ENCODE data around the gene AHSG.
"Not testable (repeated sequence)": the region's sequence is repeated elsewhere in the genome, so short reads cannot be mapped to it uniquely, and the experiment has no call there.

Gene AHSG, protein sequence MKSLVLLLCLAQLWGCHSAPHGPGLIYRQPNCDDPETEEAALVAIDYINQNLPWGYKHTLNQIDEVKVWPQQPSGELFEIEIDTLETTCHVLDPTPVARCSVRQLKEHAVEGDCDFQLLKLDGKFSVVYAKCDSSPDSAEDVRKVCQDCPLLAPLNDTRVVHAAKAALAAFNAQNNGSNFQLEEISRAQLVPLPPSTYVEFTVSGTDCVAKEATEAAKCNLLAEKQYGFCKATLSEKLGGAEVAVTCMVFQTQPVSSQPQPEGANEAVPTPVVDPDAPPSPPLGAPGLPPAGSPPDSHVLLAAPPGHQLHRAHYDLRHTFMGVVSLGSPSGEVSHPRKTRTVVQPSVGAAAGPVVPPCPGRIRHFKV

DNA sequence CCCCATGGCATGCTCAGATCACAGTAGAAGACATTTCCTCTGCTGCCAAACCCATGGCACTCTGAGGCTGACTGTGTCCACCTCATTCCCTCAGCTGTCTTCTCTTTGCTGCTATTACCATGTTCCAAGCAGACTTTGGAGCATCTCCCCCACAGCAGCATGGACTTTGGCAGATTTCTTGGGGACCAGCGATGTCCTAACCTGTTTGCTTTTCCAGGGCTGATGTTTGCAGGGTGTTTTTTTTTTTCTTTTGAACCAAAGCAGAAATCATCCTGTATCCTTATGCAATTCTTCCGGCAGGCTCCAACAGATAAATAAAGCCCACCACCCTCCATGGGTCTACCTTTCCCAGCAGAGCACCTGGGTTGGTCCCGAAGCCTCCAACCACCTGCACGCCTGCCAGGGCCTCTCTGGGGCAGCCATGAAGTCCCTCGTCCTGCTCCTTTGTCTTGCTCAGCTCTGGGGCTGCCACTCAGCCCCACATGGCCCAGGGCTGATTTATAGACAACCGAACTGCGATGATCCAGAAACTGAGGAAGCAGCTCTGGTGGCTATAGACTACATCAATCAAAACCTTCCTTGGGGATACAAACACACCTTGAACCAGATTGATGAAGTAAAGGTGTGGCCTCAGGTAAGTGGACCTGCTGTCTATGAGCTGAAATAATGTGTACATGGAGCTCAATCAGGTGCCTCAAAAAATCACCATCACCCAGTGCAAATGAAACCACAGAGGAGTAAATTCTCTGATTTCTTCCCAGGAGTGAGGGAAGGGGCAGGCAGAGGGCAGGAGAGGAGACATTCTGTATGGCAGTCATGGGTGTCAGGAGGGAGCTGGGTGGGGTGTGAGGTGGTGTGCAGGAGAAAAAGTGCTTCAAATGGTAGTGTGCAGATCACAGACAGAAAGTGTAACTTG lies at the start of gene AHSG:
Gene AHSG, plus strand, starts transcription at position 340 of the 916 bp plus-strand sequence. Its CDS starts 82 bp downstream, at position 422.
- DNase-seq (ENCODE audit: low read depth): no peak

DNA sequence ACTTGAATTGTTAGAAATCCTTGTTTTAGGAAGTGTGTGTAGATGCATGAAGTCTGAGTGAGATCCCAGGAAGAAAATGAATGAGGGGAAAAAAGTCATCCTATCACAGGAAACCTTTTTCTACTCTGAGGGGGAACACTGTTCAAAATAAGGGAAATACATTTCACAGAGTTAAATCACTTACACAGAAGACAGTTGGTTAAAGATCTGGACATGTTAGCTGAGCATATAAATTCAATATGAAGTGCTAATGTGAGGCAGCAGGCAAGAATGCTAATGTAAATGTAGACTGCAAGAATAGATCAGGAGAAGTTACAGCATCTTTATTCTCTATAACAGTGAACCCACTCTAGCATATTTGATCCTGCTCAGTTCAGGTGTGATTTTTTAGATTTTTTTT lies 48.3 kb upstream of the AHSG start:
- DNase-seq (ENCODE audit: low read depth): no peak

DNA sequence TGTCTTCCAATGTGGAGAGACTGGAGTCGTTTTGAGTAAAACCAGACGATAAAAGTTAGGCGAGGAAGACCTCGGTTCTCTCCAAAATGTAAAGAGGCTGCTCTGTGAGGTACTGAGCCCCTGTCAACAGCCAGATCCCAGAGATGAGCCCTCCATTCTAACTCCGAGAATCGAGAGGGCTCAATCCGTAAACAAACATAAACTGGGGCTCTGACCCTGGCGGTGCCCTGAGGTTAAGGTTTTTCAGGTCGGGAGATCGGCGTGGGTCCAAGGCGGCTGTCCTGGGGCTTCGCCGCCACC lies 46.1 kb upstream of the AHSG start:
- no peak for DNase-seq (ENCODE audit: low read depth)

DNA sequence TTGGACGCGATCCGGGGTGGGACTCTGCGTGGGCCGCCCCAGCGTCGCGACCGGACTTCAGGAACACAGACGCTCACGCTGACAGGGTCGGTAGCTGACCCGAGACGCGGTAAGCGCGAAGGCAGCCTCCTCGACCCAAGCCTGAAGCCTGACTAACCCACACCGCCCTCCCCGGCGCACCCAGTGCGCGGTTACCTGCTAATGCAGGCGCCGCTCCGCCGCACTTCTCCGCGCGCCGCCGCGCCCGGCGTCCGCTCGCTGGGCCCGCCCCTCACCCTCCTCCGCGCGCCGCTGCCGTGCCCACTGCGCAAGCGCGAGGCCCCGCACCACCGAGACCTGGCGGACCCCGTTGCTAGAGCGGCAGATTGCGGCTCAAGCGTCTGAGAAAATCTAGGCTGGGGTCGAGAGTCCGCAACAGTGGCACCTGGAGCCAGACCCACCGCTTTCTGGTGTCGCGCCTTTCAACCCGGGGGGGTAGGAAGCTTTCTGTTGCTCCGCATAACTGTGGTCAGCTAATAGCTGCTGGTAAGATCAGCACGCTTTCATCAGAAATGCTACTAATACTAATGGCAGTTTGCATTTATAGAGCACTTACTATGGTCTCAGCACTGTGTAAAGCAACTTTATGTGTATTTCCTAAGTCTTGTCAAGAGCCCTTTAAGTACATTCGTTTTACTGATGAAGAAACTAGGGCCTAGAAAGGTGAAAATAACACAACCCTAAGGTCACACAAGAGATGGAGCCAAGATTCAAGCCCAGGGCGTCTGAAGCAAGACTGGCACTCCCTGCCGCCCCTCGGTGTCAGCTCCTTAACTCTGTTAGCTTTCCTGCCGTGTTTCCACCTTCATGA lies 45.6 kb upstream of the AHSG start, which contains the start of gene TBCCD1:
Gene TBCCD1, minus strand, starts transcription at position 268 of the 850 bp plus-strand sequence. CDS start 3,010 bp downstream, outside the sequence.
- peak; percentile 88 for DNase-seq (ENCODE audit: low read depth)

DNA sequence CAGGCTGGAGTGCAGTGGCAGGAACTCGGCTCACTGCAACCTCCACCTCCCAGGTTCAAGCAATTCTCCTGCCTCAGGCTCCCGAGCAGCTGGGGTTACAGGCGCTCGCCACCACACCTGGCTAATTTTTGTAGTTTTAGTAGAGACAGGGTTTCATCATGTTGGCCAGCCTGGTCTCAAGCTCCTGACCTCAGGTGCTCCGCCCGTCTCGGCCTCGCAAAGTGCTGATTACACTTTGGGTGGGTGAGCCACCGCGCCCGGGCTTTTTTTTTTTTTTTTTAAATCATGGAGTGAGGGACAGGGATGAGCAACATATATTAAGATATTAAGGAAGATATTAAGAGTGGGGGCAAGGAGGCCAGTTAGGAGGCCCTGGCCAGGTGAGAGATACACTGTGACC lies 43.5 kb upstream of the AHSG start:
- DNase-seq (ENCODE audit: low read depth): not testable (repeated sequence)

DNA sequence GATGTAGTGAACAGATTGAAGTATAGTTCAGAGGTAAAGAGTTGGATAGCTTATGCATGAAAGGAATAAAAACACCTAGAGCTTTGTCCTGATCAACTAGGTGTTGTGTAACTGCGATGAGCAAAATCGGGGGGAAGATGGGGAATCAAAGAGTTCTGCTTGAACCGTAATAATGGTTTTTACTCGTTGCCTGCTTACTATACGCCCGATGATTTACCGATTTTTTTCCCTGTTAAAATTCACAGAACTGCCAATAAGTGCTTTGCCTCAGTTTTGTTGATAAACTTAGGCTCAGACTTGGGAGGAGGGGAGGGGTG lies 43.1 kb upstream of the AHSG start:
- no peak for DNase-seq (ENCODE audit: low read depth)

DNA sequence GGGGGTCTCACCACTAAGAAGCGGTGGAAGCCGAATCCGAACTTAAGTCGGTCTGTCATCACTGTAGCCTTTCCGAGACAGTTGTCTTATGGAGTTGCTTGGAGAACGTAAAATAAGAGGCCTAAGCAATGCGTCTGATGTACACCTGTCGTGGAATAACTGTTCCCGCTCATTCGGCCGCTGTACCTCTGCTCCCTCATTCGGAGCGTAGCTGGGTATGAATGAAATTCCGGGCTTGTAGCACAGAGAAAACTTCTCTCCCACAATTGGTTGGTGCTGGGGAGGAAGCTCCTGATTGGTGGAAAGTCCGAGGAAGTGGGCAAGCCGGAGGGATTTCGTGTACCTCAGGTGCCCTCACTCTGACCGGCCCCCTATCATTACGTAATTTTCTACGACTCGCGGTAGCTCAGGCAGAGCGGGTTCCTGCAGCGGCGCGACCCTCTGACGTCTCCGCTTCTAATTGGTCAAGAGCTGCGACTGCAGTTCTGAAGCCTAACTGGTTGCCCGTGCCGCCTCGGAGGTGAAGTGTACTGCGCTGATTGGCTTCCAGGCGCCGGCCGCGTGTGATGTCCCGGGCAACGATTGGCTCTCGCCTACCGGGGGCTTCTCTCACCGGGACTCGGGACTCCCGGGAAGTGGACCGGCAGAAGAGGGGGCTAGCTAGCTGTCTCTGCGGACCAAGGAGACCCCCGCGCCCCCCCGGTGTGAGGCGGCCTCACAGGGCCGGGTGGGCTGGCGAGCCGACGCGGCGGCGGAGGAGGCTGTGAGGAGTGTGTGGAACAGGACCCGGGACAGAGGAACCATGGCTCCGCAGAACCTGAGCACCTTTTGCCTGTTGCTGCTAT lies 42.5 kb upstream of the AHSG start, which contains the start of gene DNAJB11:
Gene DNAJB11, plus strand, starts transcription at position 625 of the 845 bp plus-strand sequence. Its CDS starts 178 bp downstream, at position 803.
- peak; percentile 98 for DNase-seq (ENCODE audit: low read depth)

DNA sequence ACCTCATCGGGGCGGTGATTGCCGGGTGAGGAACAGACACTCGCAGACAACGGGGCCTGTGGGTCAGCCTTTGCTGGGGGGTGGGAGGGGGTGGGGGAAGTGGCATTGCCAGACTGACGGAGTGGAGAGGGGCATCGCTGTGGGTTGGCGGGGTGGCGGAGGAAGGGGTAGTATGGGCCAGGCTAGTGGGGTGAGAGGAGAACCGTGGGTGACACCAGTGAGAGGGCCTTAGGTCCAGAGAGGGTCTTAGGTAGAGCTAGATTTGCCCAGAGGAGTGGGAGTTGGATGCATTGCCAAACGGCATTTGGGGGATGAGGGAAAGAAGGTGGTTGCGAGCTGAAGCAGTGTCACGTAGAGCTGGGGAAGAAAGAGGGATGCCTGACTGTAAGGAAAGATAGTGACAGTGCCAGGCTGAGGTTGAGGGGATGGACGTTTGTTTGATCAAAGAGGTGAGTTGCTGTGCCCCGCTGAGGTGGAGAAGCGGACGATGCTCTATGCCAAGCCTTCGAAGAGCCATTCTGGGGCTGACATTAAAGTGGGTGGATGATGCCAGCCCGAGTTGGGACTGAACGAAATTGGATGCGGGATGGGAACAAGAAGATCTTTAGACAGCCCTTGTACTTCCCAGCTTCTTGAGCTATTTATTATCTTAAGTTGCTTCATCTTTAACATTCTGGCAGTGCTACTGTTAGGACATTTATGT lies 41.8 kb upstream of the AHSG start:
- no peak for DNase-seq (ENCODE audit: low read depth)

DNA sequence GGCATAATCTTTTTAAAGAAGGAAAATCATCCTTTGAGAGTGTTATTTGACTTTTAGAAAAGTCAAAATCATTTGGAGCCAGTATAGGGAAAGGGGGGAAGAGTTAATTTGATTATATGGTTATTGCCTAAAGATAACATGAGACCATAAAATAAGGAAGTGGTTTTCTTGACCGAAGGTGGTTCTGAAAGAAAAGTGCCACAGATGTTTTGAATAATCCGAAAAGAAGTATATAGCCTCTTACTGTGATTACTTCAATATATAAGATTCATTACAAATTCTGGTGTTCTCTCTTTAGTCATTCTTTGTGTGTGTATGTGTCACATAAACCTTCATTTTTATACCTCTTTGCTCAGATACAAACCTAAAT lies 41.2 kb upstream of the AHSG start:
- no peak for DNase-seq (ENCODE audit: low read depth)

DNA sequence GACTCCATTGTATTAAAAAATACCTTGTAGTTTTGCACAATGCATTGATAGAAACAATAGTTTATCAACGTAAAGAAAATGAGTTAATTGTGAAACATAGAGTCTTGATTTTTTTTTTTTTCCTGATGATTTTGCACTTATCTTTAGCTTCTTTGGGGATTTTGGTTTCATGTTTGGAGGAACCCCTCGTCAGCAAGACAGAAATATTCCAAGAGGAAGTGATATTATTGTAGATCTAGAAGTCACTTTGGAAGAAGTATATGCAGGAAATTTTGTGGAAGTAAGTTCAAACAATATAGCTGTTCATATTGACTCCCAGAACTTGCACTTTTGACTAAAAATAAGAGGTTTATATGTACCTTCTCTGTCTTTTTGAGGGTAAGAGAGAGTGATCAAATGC lies 35.3 kb upstream of the AHSG start:
- DNase-seq (ENCODE audit: low read depth): no peak

DNA sequence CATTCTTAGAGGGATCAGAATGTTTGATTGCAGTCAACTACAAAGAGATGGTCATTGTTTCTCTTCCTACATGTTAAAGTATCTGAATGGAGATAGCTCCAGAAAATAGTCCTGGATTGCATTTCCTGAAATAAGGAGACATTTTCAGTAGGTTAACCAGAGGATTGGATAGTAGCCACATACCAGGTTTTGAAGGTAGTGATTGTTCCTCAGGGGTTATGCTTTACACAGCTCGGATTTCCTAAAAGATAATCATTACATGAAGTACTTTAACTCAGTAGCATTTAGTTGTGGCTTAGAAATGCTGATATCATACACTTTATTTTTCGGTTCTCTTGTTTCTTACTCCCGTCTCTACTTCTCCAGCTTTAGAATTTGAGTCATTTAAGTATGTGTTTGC lies 32.1 kb upstream of the AHSG start:
- DNase-seq (ENCODE audit: low read depth): no peak

DNA sequence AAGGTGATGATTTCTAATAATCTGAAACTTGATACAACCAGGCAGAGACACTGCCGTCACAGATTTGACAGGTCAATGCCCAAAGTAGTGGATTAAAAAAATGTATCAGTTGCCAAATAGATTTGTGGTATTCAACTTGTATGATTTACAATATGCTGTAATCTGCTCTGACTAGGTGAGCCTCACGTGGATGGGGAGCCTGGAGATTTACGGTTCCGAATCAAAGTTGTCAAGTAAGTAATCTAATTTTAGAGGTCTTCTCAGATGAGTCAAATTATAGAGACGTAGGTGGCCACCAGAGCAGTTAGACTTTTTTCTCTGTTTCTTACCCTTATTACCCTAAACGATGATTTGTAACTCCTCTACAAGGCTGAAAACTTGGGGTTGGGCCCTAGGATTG lies 30.3 kb upstream of the AHSG start:
- no peak for DNase-seq (ENCODE audit: low read depth)

DNA sequence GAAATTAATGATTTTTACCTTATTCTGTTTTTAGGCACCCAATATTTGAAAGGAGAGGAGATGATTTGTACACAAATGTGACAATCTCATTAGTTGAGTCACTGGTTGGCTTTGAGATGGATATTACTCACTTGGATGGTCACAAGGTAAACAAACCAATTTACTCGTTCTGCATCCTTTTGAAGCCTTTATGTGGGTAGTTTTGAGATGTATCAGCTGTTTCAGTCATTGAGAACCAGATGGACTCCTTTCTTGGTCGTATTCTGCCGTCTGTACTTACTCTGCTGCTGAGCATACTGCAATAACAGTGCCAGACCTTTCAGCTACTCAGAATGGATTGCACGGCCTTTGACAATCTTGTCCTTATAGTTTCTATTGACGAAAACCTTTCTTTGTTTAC lies 29.0 kb upstream of the AHSG start:
- no peak for DNase-seq (ENCODE audit: low read depth)

DNA sequence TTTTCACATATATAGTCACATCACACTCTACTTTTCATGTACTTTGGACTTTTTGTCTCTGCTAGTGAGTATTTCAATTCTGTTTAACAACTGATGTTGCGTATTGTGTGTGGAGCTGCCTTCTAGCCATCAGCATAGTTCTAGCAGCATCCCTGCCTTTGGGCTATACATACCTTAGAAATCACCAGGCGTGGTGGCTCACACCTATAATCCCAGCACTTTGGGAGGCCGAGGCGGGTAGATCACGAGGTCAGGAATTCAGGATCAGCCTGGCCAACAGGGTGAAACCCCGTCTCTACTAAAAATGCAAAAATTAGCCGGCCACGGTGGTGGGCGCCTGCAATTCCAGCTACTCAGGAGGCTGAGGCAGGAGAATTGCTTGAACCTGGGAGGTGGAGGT lies 26.6 kb upstream of the AHSG start:
- DNase-seq (ENCODE audit: low read depth): not testable (repeated sequence)

DNA sequence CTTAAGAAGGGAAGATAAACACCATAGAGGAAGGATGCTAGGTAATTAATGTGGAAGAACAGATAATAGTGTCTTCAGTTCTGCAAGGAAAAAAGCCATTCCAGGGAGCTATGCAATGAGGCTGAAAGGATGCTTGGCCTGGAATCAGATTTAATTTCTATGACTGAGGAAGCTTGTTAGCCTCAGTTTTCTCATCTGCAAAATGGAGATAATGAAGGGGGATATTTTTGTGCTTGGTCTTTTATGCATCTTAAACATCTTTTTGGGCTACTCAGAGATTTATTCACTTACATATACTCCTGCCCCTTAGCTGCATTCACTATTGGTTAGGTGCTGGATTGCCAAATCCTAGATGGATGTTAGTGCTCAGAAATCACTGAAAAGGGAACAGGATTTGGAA lies 25.7 kb upstream of the AHSG start:
- DNase-seq (ENCODE audit: low read depth): no peak

DNA sequence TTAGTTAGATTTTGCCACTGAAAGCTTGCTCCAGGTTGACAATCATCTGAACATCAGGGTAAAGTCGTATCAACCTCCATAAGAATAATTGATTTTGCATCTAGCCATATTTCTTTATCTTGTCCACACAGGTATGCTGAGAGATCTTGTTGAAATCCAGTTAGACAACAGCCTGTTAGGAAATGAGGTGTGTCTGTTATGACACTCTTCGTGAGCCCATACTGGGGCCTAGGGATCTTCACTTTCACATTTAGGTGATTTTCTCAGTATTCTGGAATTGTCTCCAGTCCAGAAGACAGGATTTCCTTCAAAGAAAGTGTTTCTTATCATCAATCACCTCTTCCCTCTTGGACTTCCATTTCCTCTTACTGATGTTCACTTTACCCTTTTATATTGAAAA lies 24.2 kb upstream of the AHSG start:
- DNase-seq (ENCODE audit: low read depth): no peak

DNA sequence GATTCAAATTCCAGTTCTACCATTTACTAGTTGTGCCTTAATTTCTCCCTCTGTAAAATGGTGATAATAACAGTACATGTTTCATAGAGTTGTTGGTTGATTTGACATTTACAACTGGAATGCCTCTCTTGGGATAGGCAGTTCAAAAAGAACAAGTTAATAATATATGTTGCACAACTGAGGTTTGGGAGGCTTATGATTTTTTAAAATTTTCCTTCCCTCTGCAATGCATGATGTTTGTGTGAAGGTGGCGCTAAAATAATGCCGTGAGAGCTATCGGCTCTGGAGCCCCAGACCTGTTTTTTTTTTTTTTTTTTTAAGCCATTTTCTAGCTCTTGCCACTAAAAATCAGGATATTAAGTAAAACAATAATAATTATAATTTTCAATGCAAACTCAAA lies 23.7 kb upstream of the AHSG start:
- DNase-seq (ENCODE audit: low read depth): no peak

DNA sequence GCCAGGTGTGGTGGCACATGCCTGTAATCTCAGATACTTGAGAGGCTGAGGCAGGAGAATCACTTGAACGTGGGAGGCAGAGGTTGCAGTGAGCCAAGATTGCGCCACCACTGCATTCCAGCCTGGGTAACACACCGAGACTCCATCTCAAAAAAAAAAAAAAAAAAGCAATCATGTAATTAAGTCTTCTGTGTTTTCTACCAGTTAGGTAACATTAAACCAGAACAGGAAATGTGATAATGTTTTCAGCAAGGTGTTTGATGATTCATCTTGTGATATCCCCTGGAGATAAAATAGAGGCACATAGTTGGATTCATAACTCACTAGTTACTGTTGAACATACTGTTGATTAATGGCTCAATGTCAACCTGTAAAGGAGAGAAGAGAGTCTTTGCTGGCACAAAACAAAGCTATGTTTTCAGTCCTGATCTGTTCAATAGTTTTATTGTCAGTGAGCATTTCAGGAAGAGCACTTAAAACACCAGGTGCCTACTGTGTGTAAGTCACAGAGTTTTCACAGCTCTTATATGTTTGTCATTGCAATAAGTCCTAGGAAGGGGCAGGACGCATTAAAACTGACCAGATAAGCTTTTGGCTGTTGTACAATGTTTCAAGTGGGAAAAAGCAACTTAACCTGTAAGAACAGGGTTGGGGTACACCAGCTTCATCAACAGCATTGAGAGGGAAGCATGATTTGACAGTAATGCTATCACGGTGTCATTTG lies 22.8 kb upstream of the AHSG start:
- DNase-seq (ENCODE audit: low read depth): no peak

DNA sequence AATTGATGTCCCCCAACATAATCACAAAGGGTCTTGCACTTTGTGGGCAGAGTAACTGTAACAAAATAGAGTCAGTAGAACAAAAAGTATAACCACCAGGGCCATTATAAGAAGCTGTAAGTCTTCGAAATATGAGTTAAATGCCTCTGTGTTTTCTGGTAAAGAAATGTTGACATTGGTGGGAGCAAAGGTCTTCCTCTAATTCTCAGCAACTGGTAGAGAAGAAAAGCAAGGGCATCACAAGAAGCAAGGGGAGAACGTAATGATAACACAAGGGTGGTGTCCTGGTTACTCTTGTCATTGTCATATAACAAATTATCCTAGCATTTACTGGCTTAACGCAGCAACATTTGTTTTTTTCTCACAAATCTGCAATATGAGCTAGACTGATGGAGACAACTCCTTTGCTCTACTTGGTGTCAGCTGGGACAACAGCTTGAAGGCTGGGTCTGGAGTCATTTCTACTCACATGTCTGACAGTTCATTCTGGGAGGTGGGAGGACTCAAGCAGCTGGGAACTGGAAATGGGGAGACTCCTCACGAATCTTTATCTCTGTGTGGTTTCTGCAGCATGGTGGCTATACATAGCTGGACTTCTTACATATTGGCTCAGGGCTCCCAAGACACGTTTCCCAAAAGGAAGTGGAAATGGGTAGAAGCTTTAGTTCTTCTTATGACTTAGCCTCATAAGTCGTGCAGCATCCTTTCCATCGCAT lies 22.1 kb upstream of the AHSG start:
- no peak for DNase-seq (ENCODE audit: low read depth)

DNA sequence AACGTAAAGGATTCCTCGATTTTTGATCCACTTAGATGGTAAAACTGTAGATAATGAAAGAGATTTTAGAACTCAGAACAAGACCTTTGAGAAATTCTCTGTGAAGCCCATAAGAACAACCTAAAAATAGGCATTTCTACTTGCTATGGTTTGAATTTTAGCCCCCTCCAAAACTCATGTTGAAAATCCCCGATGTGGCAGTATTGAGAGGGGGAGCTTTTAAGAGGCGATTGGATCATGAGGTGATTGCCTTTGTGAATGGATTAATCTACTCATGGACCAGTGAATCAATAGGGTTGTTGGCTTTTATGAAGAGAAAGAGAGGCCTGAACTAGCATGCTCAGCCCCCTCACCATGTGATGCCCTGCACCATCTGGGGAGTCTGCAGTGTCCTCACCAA lies 20.2 kb upstream of the AHSG start:
- no peak for DNase-seq (ENCODE audit: low read depth)
